Measurements from ENCODE around the gene SERPINA5. TPM values are rescaled to one million over a fixed set of nuclear protein-coding genes. Genes with fewer than 3 reads are reported as not detected.

Gene SERPINA5
- total RNA-seq, 2 donors from 2014 or later, result 4.4 to 6.8 TPM

DNA sequence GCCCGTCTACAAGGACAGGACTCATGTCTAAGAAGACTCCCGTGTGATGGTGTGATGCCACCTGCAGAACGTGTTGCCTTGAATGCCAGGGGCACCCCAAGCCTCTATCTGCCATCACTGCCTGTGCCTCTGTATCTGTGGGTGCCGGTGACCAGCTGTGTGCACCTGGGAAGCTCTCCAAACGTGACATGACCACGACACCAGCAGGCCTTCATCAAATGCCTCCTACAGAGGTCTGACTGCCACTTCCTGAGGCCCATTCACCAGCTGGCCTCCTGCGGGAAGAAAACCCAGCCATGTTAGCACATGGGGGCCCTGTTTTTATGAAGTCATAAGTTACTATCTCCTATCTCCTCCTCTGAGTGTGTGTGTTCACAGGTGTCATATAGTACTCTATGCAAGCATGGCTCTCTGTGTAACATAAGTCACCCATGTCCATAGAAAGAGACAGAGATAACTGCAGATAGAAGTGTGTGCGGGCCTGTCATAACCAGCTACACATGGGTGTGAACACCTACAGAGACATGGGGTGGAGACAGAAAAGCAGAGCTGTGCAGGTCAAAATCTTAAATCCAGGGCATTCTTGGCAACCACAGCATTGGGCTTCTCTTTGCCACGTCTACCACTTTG lies 38.3 kb upstream of the SERPINA5 start:
- ATAC-seq (ENCODE audit: insufficient number of reproducible peaks, low FRiP score, low read depth) (no peak), DNase-seq (ENCODE audit: low spot score) (no peak)
- H3K4me3 ChIP-seq, result no peak overlapping the region
- no peaks in the 10 kb centered on the region for H3K27me3 ChIP-seq (replicated peaks; ENCODE audit: insufficient read depth)
- no peak overlapping the region for H3K27ac ChIP-seq
- no peaks in the 10 kb centered on the region for H3K36me3 ChIP-seq
- no peaks in the 10 kb centered on the region for H3K4me1 ChIP-seq (ENCODE audit: control insufficient read depth in 1 of 2, low read depth in 2 of 2)
- TF ChIP-seq, protein P1, sequence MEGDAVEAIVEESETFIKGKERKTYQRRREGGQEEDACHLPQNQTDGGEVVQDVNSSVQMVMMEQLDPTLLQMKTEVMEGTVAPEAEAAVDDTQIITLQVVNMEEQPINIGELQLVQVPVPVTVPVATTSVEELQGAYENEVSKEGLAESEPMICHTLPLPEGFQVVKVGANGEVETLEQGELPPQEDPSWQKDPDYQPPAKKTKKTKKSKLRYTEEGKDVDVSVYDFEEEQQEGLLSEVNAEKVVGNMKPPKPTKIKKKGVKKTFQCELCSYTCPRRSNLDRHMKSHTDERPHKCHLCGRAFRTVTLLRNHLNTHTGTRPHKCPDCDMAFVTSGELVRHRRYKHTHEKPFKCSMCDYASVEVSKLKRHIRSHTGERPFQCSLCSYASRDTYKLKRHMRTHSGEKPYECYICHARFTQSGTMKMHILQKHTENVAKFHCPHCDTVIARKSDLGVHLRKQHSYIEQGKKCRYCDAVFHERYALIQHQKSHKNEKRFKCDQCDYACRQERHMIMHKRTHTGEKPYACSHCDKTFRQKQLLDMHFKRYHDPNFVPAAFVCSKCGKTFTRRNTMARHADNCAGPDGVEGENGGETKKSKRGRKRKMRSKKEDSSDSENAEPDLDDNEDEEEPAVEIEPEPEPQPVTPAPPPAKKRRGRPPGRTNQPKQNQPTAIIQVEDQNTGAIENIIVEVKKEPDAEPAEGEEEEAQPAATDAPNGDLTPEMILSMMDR (IDR thresholded peaks at IDR 0.05), result no peak
- peaks cover 4% of the 10 kb centered on the region for H3K9me3 ChIP-seq

DNA sequence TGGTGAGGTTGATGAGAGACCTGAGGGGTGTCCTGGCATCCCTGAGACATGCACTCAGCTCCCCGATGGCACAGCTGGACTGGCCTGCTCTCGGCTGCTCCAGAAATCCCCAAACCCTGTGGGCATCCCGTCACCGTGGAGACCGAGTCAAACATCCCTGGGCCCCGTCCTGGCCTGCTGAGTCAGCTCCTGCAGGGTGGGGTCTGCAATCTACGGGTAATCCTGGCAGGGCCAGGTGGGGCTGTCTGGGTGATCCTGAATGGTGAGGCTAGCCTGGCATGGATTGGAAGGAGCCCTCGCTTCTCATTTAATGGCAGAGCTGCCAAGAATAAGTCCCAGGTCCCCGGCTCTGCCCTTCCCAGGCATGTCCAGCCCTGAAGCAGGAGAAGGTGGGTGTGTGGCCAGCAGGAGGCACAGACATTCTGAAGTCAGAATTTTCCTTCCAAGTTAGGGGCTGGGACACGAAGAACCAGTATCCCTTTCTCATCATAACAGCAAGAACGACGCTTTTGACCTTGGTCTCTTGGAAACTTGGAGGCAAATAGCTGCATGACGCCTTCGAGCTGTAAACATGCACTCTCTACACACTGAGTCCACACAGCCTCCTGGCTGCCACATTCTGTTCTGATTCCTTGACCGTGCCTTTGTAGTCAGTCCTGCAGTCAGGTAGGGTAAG lies 37.6 kb upstream of the SERPINA5 start:
- no peaks in the 10 kb centered on the region for H3K36me3 ChIP-seq
- peaks cover 4% of the 10 kb centered on the region for H3K9me3 ChIP-seq
- TF ChIP-seq, protein P1 (IDR thresholded peaks at IDR 0.05), result no peak
- H3K4me1 ChIP-seq (ENCODE audit: control insufficient read depth in 1 of 2, low read depth in 2 of 2), result no peaks in the 10 kb centered on the region
- no peaks in the 10 kb centered on the region for H3K27me3 ChIP-seq (replicated peaks; ENCODE audit: insufficient read depth)
- no peak overlapping the region for H3K4me3 ChIP-seq
- ATAC-seq (ENCODE audit: insufficient number of reproducible peaks, low FRiP score, low read depth) (no peak), DNase-seq (ENCODE audit: low spot score) (no peak)
- no peak overlapping the region for H3K27ac ChIP-seq

DNA sequence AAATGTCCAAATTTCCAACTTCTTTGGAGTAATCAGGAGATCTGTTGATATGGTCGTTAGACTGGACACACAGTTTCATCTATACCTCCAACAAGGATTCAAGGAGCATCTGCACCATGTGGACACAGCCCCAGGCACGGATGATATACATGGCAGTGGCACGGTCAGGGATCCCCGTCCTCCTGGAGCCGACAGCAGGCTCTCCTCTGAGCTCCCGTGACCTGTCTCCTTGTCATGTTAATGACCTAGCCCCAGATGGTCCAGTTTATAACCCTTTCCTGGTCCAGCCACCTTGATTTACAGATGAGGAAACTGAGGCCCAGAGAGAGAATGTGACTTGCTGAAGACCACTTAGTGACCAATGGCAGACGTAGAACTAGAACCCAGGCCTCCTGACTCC lies 36.5 kb upstream of the SERPINA5 start:
- H3K36me3 ChIP-seq, result no peaks in the 10 kb centered on the region
- TF ChIP-seq, protein P1 (IDR thresholded peaks at IDR 0.05), result no peak
- no peaks in the 10 kb centered on the region for H3K27me3 ChIP-seq (replicated peaks; ENCODE audit: insufficient read depth)
- H3K9me3 ChIP-seq, result peaks cover 4% of the 10 kb centered on the region
- DNase-seq (ENCODE audit: low spot score), result no peak
- H3K4me1 ChIP-seq (ENCODE audit: control insufficient read depth in 1 of 2, low read depth in 2 of 2), result no peaks in the 10 kb centered on the region
- no peak overlapping the region for H3K4me3 ChIP-seq
- H3K27ac ChIP-seq, result no peak overlapping the region
- no peak for ATAC-seq (ENCODE audit: insufficient number of reproducible peaks, low FRiP score, low read depth)

DNA sequence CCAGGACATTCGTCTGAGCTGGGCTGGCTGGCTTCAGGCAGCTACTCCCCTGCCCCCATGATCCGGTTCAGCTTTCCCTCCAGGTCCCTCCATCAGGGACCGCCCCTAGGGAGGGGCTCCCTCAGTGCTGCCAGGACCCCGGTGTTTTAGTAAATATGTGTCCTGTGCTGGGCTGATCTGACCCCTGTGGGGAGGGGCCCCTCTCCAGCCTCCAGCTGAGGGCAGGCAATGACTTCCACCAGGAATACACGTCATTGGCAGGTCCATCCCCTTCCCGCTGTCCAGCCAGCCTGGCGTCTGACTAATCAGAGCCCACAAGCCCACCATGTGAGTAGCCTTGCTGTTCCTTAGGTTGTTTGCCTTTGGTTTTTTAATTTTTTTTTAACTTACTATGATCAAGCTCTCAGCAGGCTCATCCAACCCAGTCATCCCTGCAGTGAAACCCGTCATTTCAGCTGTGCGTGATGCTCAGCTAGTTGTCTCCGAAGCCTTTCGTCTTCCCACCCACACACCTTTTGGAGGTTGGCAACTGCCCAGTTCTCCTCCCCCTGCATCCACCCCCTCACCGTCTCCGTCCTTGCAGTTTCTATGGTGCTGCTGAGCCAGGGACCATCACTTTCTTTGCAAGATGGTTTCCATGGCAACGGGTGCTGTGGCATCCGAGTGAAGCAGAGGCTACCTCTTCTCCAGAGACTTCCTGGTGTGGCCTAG lies 35.9 kb upstream of the SERPINA5 start:
- Histone ChIP-seq H3K27me3 (replicated peaks; ENCODE audit: insufficient read depth) (no peaks in the 10 kb centered on the region), H3K4me1 (ENCODE audit: control insufficient read depth in 1 of 2, low read depth in 2 of 2) (no peaks in the 10 kb centered on the region), H3K36me3 (no peaks in the 10 kb centered on the region), H3K9me3 (peaks cover 4% of the 10 kb centered on the region), H3K27ac (no peak overlapping the region), H3K4me3 (no peak overlapping the region)
- ATAC-seq (ENCODE audit: insufficient number of reproducible peaks, low FRiP score, low read depth) (no peak), DNase-seq (ENCODE audit: low spot score) (no peak)
- TF ChIP-seq, protein P1 (IDR thresholded peaks at IDR 0.05), result no peak

DNA sequence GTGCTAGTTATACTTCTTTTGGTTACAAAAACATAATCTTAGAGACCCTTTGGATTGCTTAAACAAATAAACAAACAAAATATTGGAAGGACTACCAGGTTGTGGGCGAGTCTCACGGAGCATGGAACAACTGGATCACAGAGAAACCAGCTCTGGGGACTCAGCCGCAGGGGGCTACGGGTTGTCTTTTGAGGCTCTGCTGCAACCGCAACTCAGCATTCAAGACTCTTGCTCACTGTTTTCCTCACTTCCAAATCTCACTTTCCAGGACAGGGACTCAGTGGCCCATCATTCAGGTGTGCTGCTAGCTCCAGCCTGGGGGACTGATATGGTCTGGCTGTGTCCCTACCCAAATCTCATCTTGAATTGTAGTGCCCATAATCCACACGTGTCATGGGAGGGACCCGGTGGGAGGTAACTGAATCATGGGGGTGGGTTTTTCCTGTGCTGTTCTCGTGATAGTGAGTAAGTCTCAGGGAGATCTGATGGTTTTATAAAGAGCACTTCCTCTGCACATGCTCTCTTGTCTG lies 34.0 kb upstream of the SERPINA5 start:
- no peaks in the 10 kb centered on the region for H3K27me3 ChIP-seq (replicated peaks; ENCODE audit: insufficient read depth)
- no peak overlapping the region for H3K27ac ChIP-seq
- no peak for ATAC-seq (ENCODE audit: insufficient number of reproducible peaks, low FRiP score, low read depth)
- H3K9me3 ChIP-seq, result peaks cover 4% of the 10 kb centered on the region
- TF ChIP-seq, protein P1 (IDR thresholded peaks at IDR 0.05), result no peak
- DNase-seq (ENCODE audit: low spot score), result no peak
- H3K4me3 ChIP-seq, result no peak overlapping the region
- no peaks in the 10 kb centered on the region for H3K4me1 ChIP-seq (ENCODE audit: control insufficient read depth in 1 of 2, low read depth in 2 of 2)
- H3K36me3 ChIP-seq, result no peaks in the 10 kb centered on the region

Data from thoracic aorta (tissue), 2 donors.